ENCODE data around the gene TRPC1. TPM values are rescaled to one million over a fixed set of nuclear protein-coding genes. Genes with fewer than 3 reads are reported as not detected.

The TRPC1 gene
- total RNA-seq, 4 donors from 2014 or later = 0.75 to 11.7 (median 4.6) TPM

- TF ChIP-seq POLR2A (IDR thresholded peaks at IDR 0.05) = no peak
- TF ChIP-seq EP300 (IDR thresholded peaks at IDR 0.05; ENCODE audit: low read depth) = no peak
- TF ChIP-seq POLR2AphosphoS5 (IDR thresholded peaks at IDR 0.05) = no peak
- no peak for TF ChIP-seq CTCF (IDR thresholded peaks at IDR 0.05)
- Histone ChIP-seq H3K27me3 (no peaks in the 10 kb centered on the region), H3K36me3 (no peaks in the 10 kb centered on the region), H3K27ac (no peak overlapping the region), H3K4me3 (no peak overlapping the region), H3K4me1 (no peaks in the 10 kb centered on the region), H3K9me3 (no peaks in the 10 kb centered on the region)
- in situ Hi-C loops (cut with MboI; ENCODE audit: low pct_ligation_motif_present in 1 of 4, low pct_unique_long_range_greater_than_20kb in 1 of 4, low sequenced_read_pairs in 3 of 4) (no loop called here), intact Hi-C loops (cut with DNase I; ENCODE audit: low total_unique reads) (no loop called here)
- WGBS, 2 donors (ENCODE audit: low coverage in 1 of 2) = 94 to 100% methylated on average over 1 to 3 of the region's 3 CpGs
- DNase-seq = no peak
Measured at GRCh38 chr3:142732066-142732465, 8.2 kb downstream of the TRPC1 start.

GRCh38 chr3:142734834-142735233, 11.0 kb downstream of the TRPC1 start:
- WGBS, 2 donors (ENCODE audit: low coverage in 1 of 2) = 93 to 95% methylated on average over 2 of the region's 2 CpGs
- TF ChIP-seq CTCF (IDR thresholded peaks at IDR 0.05) (no peak), EP300 (IDR thresholded peaks at IDR 0.05; ENCODE audit: low read depth) (no peak), POLR2AphosphoS5 (IDR thresholded peaks at IDR 0.05) (no peak), POLR2A (IDR thresholded peaks at IDR 0.05) (no peak)
- intact Hi-C loops (cut with DNase I; ENCODE audit: low total_unique reads) = no loop called here

GRCh38 chr3:142735462-142735861, 11.6 kb downstream of the TRPC1 start:
- Histone ChIP-seq H3K9me3 (no peaks in the 10 kb centered on the region), H3K27ac (no peak overlapping the region), H3K36me3 (no peaks in the 10 kb centered on the region), H3K27me3 (no peaks in the 10 kb centered on the region), H3K4me1 (no peaks in the 10 kb centered on the region), H3K4me3 (no peak overlapping the region)
- intact Hi-C loops (cut with DNase I; ENCODE audit: low total_unique reads) = no loop called here
- TF ChIP-seq EP300 (IDR thresholded peaks at IDR 0.05; ENCODE audit: low read depth) = no peak
- no peak for TF ChIP-seq POLR2AphosphoS5 (IDR thresholded peaks at IDR 0.05)
- TF ChIP-seq POLR2A (IDR thresholded peaks at IDR 0.05) = no peak
- no peak for TF ChIP-seq CTCF (IDR thresholded peaks at IDR 0.05)
- in situ Hi-C loops (cut with MboI; ENCODE audit: low pct_ligation_motif_present in 1 of 4, low pct_unique_long_range_greater_than_20kb in 1 of 4, low sequenced_read_pairs in 3 of 4) = no loop called here
- no peak for DNase-seq

More at GRCh38 chr3:142734834-142735233, 11.0 kb downstream of the TRPC1 start:
- in situ Hi-C loops (cut with MboI; ENCODE audit: low pct_ligation_motif_present in 1 of 4, low pct_unique_long_range_greater_than_20kb in 1 of 4, low sequenced_read_pairs in 3 of 4) = no loop called here
- Histone ChIP-seq H3K36me3 (no peaks in the 10 kb centered on the region), H3K4me3 (no peak overlapping the region), H3K27me3 (no peaks in the 10 kb centered on the region), H3K4me1 (no peaks in the 10 kb centered on the region), H3K27ac (no peak overlapping the region), H3K9me3 (no peaks in the 10 kb centered on the region)
- no peak for DNase-seq

GRCh38 chr3:142738396-142738795, 14.6 kb downstream of the TRPC1 start:
- DNase-seq = no peak
- Histone ChIP-seq H3K36me3 (no peaks in the 10 kb centered on the region), H3K9me3 (no peaks in the 10 kb centered on the region), H3K27ac (no peak overlapping the region), H3K4me1 (no peaks in the 10 kb centered on the region), H3K27me3 (peaks cover 3% of the 10 kb centered on the region), H3K4me3 (no peak overlapping the region)
- in situ Hi-C loops (cut with MboI; ENCODE audit: low pct_ligation_motif_present in 1 of 4, low pct_unique_long_range_greater_than_20kb in 1 of 4, low sequenced_read_pairs in 3 of 4) = no loop called here
- intact Hi-C loops (cut with DNase I; ENCODE audit: low total_unique reads) = no loop called here
- TF ChIP-seq EP300 (IDR thresholded peaks at IDR 0.05; ENCODE audit: low read depth) (no peak), POLR2A (IDR thresholded peaks at IDR 0.05) (no peak), POLR2AphosphoS5 (IDR thresholded peaks at IDR 0.05) (no peak), CTCF (IDR thresholded peaks at IDR 0.05) (no peak)
